Activated CD4-positive, alpha-beta T cell treated with anti-CD3 and anti-CD28 coated beads, Interleukin-2, amount 10 ng/mL, durations not matched to agents 24 days and 14 days (primary cell): Measurements from ENCODE around the gene AHDC1. TPM values are rescaled to one million over a fixed set of nuclear protein-coding genes. Genes with fewer than 3 reads are reported as not detected.

ENCODE experiments used
- DNase-seq: peaks from one replicate; pipeline ENCODE4 v3.0.0; 2022
- H3K27ac Mint-ChIP-seq: one replicate; pipeline ENCODE4 v1.8.0; 2022; ENCODE audit warnings: mild to moderate bottlenecking, mixed read lengths
- H3K27me3 Mint-ChIP-seq: one replicate; pipeline ENCODE4 v1.8.0; 2022; ENCODE audit warnings: mixed read lengths
- H3K36me3 Mint-ChIP-seq: one replicate; pipeline ENCODE4 v1.8.0; 2022; ENCODE audit warnings: low read depth, mild to moderate bottlenecking, mixed read lengths
- H3K4me1 Mint-ChIP-seq: one replicate; pipeline ENCODE4 v1.8.0; 2021; ENCODE audit warnings: mixed read lengths
- H3K4me3 Mint-ChIP-seq: one replicate; pipeline ENCODE4 v1.8.0; 2022; ENCODE audit warnings: mild to moderate bottlenecking, moderate library complexity, mixed read lengths
- H3K9me3 Mint-ChIP-seq: one replicate; pipeline ENCODE4 v1.8.0; 2021; ENCODE audit warnings: mixed read lengths
- intact Hi-C: fragments of 100-400 bp; cut with micrococcal nuclease; formaldehyde crosslinking; loops from one replicate; pipeline ENCODE4 v1.15.1; 2023
- total RNA-seq: library from RNA; stranded (reverse); gene quantifications from 2 replicates; pipeline ENCODE4 v1.2.3, GENCODE V29; 2022

The AHDC1 gene
- total RNA-seq, 1 donor from 2014 or later = 33.9 TPM

- Mint-ChIP-seq H3K4me1 (peaks cover 46% of the 10 kb centered on the region), H3K36me3 (peaks cover 2% of the 10 kb centered on the region)
- intact Hi-C loops = no loop called here
These were observed 2.0 kb downstream of the AHDC1 start for GRCh38 chr1:27601771-27602461.

GRCh38 chr1:27601321-27601770 is 2.6 kb downstream of the AHDC1 start:
- no peaks in the 10 kb centered on the region for H3K27me3 Mint-ChIP-seq
- peak; percentile 66 for DNase-seq
- H3K27ac Mint-ChIP-seq = peak overlapping the region; percentile 14
- peaks cover 2% of the 10 kb centered on the region for H3K36me3 Mint-ChIP-seq
- peak overlapping the region; percentile 60 for H3K4me3 Mint-ChIP-seq
- H3K9me3 Mint-ChIP-seq = no peaks in the 10 kb centered on the region
- peaks cover 41% of the 10 kb centered on the region for H3K4me1 Mint-ChIP-seq
- intact Hi-C loops = no loop called here

More at GRCh38 chr1:27601771-27602461, 2.0 kb downstream of the AHDC1 start:
- Mint-ChIP-seq H3K9me3 (no peaks in the 10 kb centered on the region), H3K27me3 (no peaks in the 10 kb centered on the region), H3K4me3 (peak overlapping the region; percentile 99), H3K27ac (peak overlapping the region; percentile 82)
- no peak for DNase-seq

- Mint-ChIP-seq H3K27me3 (no peaks in the 10 kb centered on the region), H3K9me3 (no peaks in the 10 kb centered on the region), H3K4me1 (peaks cover 36% of the 10 kb centered on the region), H3K4me3 (peak overlapping the region; percentile 55), H3K27ac (peak overlapping the region; percentile 15), H3K36me3 (peaks cover 2% of the 10 kb centered on the region)
- intact Hi-C loops = no loop called here
- no peak for DNase-seq
These were observed 3.3 kb downstream of the AHDC1 start for GRCh38 chr1:27600498-27601175.

GRCh38 chr1:27599605-27600497 is 4.1 kb downstream of the AHDC1 start:
- intact Hi-C loops = no loop called here
- H3K4me3 Mint-ChIP-seq = peak overlapping the region; percentile 55
- H3K9me3 Mint-ChIP-seq = no peaks in the 10 kb centered on the region
- no peak for DNase-seq
- H3K36me3 Mint-ChIP-seq = peaks cover 2% of the 10 kb centered on the region
- peaks cover 34% of the 10 kb centered on the region for H3K4me1 Mint-ChIP-seq
- peak overlapping the region; percentile 43 for H3K27ac Mint-ChIP-seq
- no peaks in the 10 kb centered on the region for H3K27me3 Mint-ChIP-seq

- intact Hi-C loops = no loop called here
- Mint-ChIP-seq H3K27me3 (no peaks in the 10 kb centered on the region), H3K4me3 (peak overlapping the region; percentile 55), H3K4me1 (peaks cover 34% of the 10 kb centered on the region), H3K9me3 (no peaks in the 10 kb centered on the region), H3K27ac (peak overlapping the region; percentile 43), H3K36me3 (peaks cover 2% of the 10 kb centered on the region)
- DNase-seq = peak; percentile 81
These were observed 4.9 kb downstream of the AHDC1 start for GRCh38 chr1:27598902-27599528.

GRCh38 chr1:27598295-27598687 is 5.7 kb downstream of the AHDC1 start:
- H3K4me1 Mint-ChIP-seq = peaks cover 34% of the 10 kb centered on the region
- no peak overlapping the region for H3K27ac Mint-ChIP-seq
- H3K9me3 Mint-ChIP-seq = no peaks in the 10 kb centered on the region
- no peak overlapping the region for H3K4me3 Mint-ChIP-seq
- no peak for DNase-seq
- no peaks in the 10 kb centered on the region for H3K27me3 Mint-ChIP-seq
- H3K36me3 Mint-ChIP-seq = peaks cover 2% of the 10 kb centered on the region
- intact Hi-C loops = no loop called here

GRCh38 chr1:27597516-27598294 is 6.2 kb downstream of the AHDC1 start:
- DNase-seq = no peak
- Mint-ChIP-seq H3K9me3 (no peaks in the 10 kb centered on the region), H3K4me3 (peak overlapping the region; percentile 78), H3K27me3 (no peaks in the 10 kb centered on the region), H3K4me1 (peaks cover 34% of the 10 kb centered on the region), H3K27ac (peak overlapping the region; percentile 87), H3K36me3 (peaks cover 2% of the 10 kb centered on the region)
- intact Hi-C loops = no loop called here

- DNase-seq = no peak
- H3K4me1 Mint-ChIP-seq = peaks cover 30% of the 10 kb centered on the region
- no peaks in the 10 kb centered on the region for H3K27me3 Mint-ChIP-seq
- no peak overlapping the region for H3K27ac Mint-ChIP-seq
- H3K36me3 Mint-ChIP-seq = peaks cover 2% of the 10 kb centered on the region
- intact Hi-C loops = no loop called here
- H3K4me3 Mint-ChIP-seq = no peak overlapping the region
- no peaks in the 10 kb centered on the region for H3K9me3 Mint-ChIP-seq
These were observed 7.0 kb downstream of the AHDC1 start for GRCh38 chr1:27596986-27597385.

GRCh38 chr1:27596261-27596660 is 7.7 kb downstream of the AHDC1 start:
- peaks cover 2% of the 10 kb centered on the region for H3K36me3 Mint-ChIP-seq
- no peak overlapping the region for H3K27ac Mint-ChIP-seq
- no peak for DNase-seq
- H3K9me3 Mint-ChIP-seq = no peaks in the 10 kb centered on the region
- no peaks in the 10 kb centered on the region for H3K27me3 Mint-ChIP-seq
- H3K4me3 Mint-ChIP-seq = no peak overlapping the region
- H3K4me1 Mint-ChIP-seq = peaks cover 30% of the 10 kb centered on the region
- intact Hi-C loops = no loop called here

- Mint-ChIP-seq H3K4me1 (peaks cover 25% of the 10 kb centered on the region), H3K36me3 (peaks cover 2% of the 10 kb centered on the region), H3K9me3 (no peaks in the 10 kb centered on the region), H3K27ac (no peak overlapping the region), H3K4me3 (no peak overlapping the region), H3K27me3 (no peaks in the 10 kb centered on the region)
- peak; percentile 61 for DNase-seq
- intact Hi-C loops = loop anchor here (2.0 kb wide), 1 partner anchor 73 kb away; no protein-coding TSS in a partner anchor
These were observed 8.3 kb downstream of the AHDC1 start for GRCh38 chr1:27595597-27595996.

- DNase-seq = peak; percentile 66
- Mint-ChIP-seq H3K4me1 (peaks cover 18% of the 10 kb centered on the region), H3K4me3 (no peak overlapping the region), H3K9me3 (no peaks in the 10 kb centered on the region), H3K27me3 (no peaks in the 10 kb centered on the region), H3K36me3 (peaks cover 2% of the 10 kb centered on the region), H3K27ac (no peak overlapping the region)
- intact Hi-C loops = loop anchor here (2.0 kb wide), 1 partner anchor 72 kb away; no protein-coding TSS in a partner anchor
These were observed 9.1 kb downstream of the AHDC1 start for GRCh38 chr1:27594564-27595510.
